HepG2 (cell line): ENCODE data around the gene SHROOM2. TPM values are rescaled to one million over a fixed set of nuclear protein-coding genes. Genes with fewer than 3 reads are reported as not detected.

Source experiments
- ATAC-seq: fragments of 200-7000 bp; cut with Tn5 transposase; 3 replicates; pipeline ENCODE4 v1.9.1; 2020; ENCODE audit warnings: mild to moderate bottlenecking, moderate library complexity
- BruUV-seq: library from RNA; stranded (reverse); fragments of 400-500 nt; replicated peaks from 2 replicates; lab custom pipeline; 2021; lab: Mats Ljungman, UMichigan
- CTCF ChIA-PET: fragments of 300-600 bp; formaldehyde crosslinking; extraction: SDS; loops from one replicate; lab custom pipeline; 2021; ENCODE audit warnings: low total read pairs, inconsistent platforms, low intra/inter-chr PET ratio; lab: Yijun Ruan, JAX
- POLR2A ChIA-PET: fragments of 350-600 bp; sonication (Branson Sonifier 250); formaldehyde crosslinking; loops from one replicate; lab custom pipeline; 2020; ENCODE audit warnings: antibody characterized with exemption, inconsistent platforms; lab: Yijun Ruan, JAX
- DNase-seq: peaks from one replicate; pipeline ENCODE4 v3.0.0-alpha.2; 2015; ENCODE audit warnings: low spot score
- FAIRE-seq: peaks from 3 replicates; lab custom pipeline; 2011; peaks lifted over from hg19 to GRCh38; lab: Jason Lieb, UNC
- H2AFZ ChIP-seq: one replicate; pipeline ENCODE4 v1.6.1; 2011; ENCODE audit warnings: low read length, inconsistent platforms
- H3K27ac ChIP-seq: fragments of 300-600 bp; 3 replicates; pipeline ENCODE4 v1.8.0; 2011; ENCODE audit warnings: mixed run types, mild to moderate bottlenecking, mixed read lengths, low read length, inconsistent platforms; ENCODE audit not compliant: insufficient read depth; ENCODE audit errors: extremely low read length
- H3K27me3 ChIP-seq, 2 experiments: fragments of 200-600 bp in 1 of 2; 2 replicates in 1 of 2; 3 replicates in 1 of 2; pipeline versions ENCODE4 v1.6.0 to v1.8.0; 2011; ENCODE audit warnings: low read length in 2 of 2, mild to moderate bottlenecking in 2 of 2, moderate library complexity in 2 of 2, inconsistent platforms in 1 of 2; ENCODE audit not compliant: insufficient read depth in 2 of 2, control insufficient read depth in 1 of 2
- H3K36me3 ChIP-seq, 2 experiments: fragments of 200-600 bp in 1 of 2; replicated peaks in 1 of 2; 2 replicates in 1 of 2; 3 replicates in 1 of 2; pipeline versions ENCODE4 v1.5.1 to v1.8.0; 2011; ENCODE audit warnings: low read length in 2 of 2, inconsistent platforms in 1 of 2; ENCODE audit not compliant: insufficient read depth in 2 of 2, control insufficient read depth in 1 of 2
- H3K4me1 ChIP-seq: 2 replicates; pipeline ENCODE4 v1.5.1; 2012; ENCODE audit warnings: low read length, inconsistent platforms; ENCODE audit not compliant: insufficient read depth
- H3K4me2 ChIP-seq: 2 replicates; pipeline ENCODE4 v1.6.0; 2011; ENCODE audit warnings: low read depth, low read length, inconsistent platforms
- H3K4me3 ChIP-seq, 3 experiments: fragments of 200-600 bp in 1 of 3; sonication (generic), shearing (Covaris generic) in 1 of 3; replicated peaks in 1 of 3; 2 replicates each; pipeline ENCODE4 v1.5.1; 2011 to 2016; ENCODE audit warnings: low read length in 3 of 3, inconsistent platforms in 2 of 3, low read depth in 2 of 3, mild to moderate bottlenecking in 2 of 3, control low read depth in 1 of 3, mixed read lengths in 1 of 3; ENCODE audit not compliant: insufficient read depth in 1 of 3
- H3K79me2 ChIP-seq: one replicate; pipeline ENCODE4 v1.6.1; 2011; ENCODE audit warnings: low read length, inconsistent platforms; ENCODE audit not compliant: insufficient read depth
- H3K9ac ChIP-seq: 2 replicates; pipeline ENCODE4 v1.6.0; 2011; ENCODE audit warnings: mild to moderate bottlenecking, low read depth, low read length, inconsistent platforms; ENCODE audit not compliant: insufficient read depth
- H3K9me3 ChIP-seq: 2 replicates; pipeline ENCODE4 v1.5.1; 2012; ENCODE audit warnings: mild to moderate bottlenecking, low read length
- H4K20me1 ChIP-seq: 2 replicates; pipeline ENCODE4 v1.6.0; 2011; ENCODE audit warnings: inconsistent platforms, mild to moderate bottlenecking, low read length, moderate library complexity; ENCODE audit not compliant: insufficient read depth
- ELK4 ChIP-seq: sonication (generic); formaldehyde crosslinking; IDR thresholded peaks from 2 replicates; pipeline ENCODE4 v1.9.0; 2021; ENCODE audit warnings: missing genetic modification reagents, borderline replicate concordance
- FOXO4 ChIP-seq: sonication (generic); formaldehyde crosslinking; conservative IDR thresholded peaks from 2 replicates; pipeline ENCODE4 v1.8.1; 2023; ENCODE audit warnings: missing genetic modification reagents
- GABPB1 ChIP-seq: IDR thresholded peaks from 2 replicates; pipeline ENCODE4 v1.6.1; 2016; ENCODE audit warnings: mild to moderate bottlenecking, missing genetic modification reagents, moderate library complexity, missing compliant biosample characterization
- GATAD2A ChIP-seq: IDR thresholded peaks from 2 replicates; pipeline ENCODE4 v1.6.1; 2016
- HOXD1 ChIP-seq: sonication (generic); formaldehyde crosslinking; IDR thresholded peaks from 2 replicates; pipeline ENCODE4 v1.5.0; 2020; ENCODE audit warnings: missing genetic modification reagents
- MIER2 ChIP-seq: IDR thresholded peaks from 2 replicates; pipeline ENCODE4 v1.6.1; 2016; ENCODE audit warnings: missing biosample characterization, missing genetic modification reagents
- MIXL1 ChIP-seq: IDR thresholded peaks from 2 replicates; pipeline ENCODE4 v1.6.1; 2016
- NCOA1 ChIP-seq: sonication (generic); formaldehyde crosslinking; IDR thresholded peaks from 2 replicates; pipeline ENCODE4 v1.9.0; 2021; ENCODE audit warnings: missing genetic modification reagents
- NR3C1 ChIP-seq: sonication (generic); formaldehyde crosslinking; IDR thresholded peaks from 2 replicates; pipeline ENCODE4 v1.4.0; 2020; ENCODE audit warnings: missing genetic modification reagents
- RORA ChIP-seq: sonication (generic); formaldehyde crosslinking; IDR thresholded peaks from 2 replicates; pipeline ENCODE4 v1.5.0; 2020; ENCODE audit warnings: mild to moderate bottlenecking, missing genetic modification reagents, moderate library complexity
- ZBED4 ChIP-seq: sonication (generic); formaldehyde crosslinking; IDR thresholded peaks from 2 replicates; pipeline ENCODE4 v1.4.0; 2020; ENCODE audit warnings: missing genetic modification reagents, borderline replicate concordance
- ZNF256 ChIP-seq: sonication (generic); formaldehyde crosslinking; conservative IDR thresholded peaks from 2 replicates; pipeline ENCODE4 v1.4.0; 2020; ENCODE audit warnings: missing genetic modification reagents
- ZNF441 ChIP-seq: sonication (generic); formaldehyde crosslinking; IDR thresholded peaks from 2 replicates; pipeline ENCODE4 v1.7.0; 2021; ENCODE audit warnings: missing genetic modification reagents, borderline replicate concordance
- ZNF496 ChIP-seq: sonication (generic); formaldehyde crosslinking; IDR thresholded peaks from 2 replicates; pipeline ENCODE4 v1.8.1; 2023; ENCODE audit warnings: mild to moderate bottlenecking, moderate library complexity, missing genetic modification reagents; ENCODE audit not compliant: insufficient replicate concordance
- ZNF674 ChIP-seq: sonication (generic); formaldehyde crosslinking; IDR thresholded peaks from 2 replicates; pipeline ENCODE4 v1.5.0; 2020; ENCODE audit warnings: low read depth, mild to moderate bottlenecking, missing genetic modification reagents
- WGBS: methylation state at CpG from one replicate; pipeline ENCODE4 v1.1.6; 2017; ENCODE audit warnings: low lambda C conversion rate; 5-methylcytosine and 5-hydroxymethylcytosine counted together
- in situ Hi-C: cut with HindIII; loops from 2 replicates; pipeline ENCODE4 v1.10.0; 2017; ENCODE audit warnings: low pct_unique_long_range_greater_than_20kb; ENCODE audit not compliant: extremely low pct_ligation_motif_present
- intact Hi-C: fragments of 100-400 bp; cut with micrococcal nuclease; formaldehyde crosslinking; loops from one replicate; pipeline ENCODE4 v1.10.0; 2022; ENCODE audit not compliant: unreplicated experiment
- polyA plus RNA-seq, 8 experiments: library from polyadenylated mRNA; depleted of rRNA in 3 of 8; stranded (reverse) in 7 of 8; unstranded in 1 of 8; fragments of >200 nt; fragmentation: Illumina TruSeq in 4 of 8; extraction: Trizol in 4 of 8; gene quantifications; 2 replicates each; pipeline versions ENCODE4 v1.2.1 to v1.2.3, GENCODE V29; 2011 to 2016; ENCODE audit warnings: low read depth in 4 of 8, missing spikeins in 1 of 8, mixed read lengths in 1 of 8; ENCODE audit not compliant: insufficient read depth in 1 of 8
- total RNA-seq, 5 experiments: library from RNA; depleted of rRNA; stranded (reverse); fragments of >200 nt; fragmentation: Illumina TruSeq; extraction: Trizol; gene quantifications; 2 replicates each; pipeline ENCODE4 v1.2.3, GENCODE V29; 2016; ENCODE audit warnings: low read depth in 1 of 5
- TF ChIP-seq, protein P1 (sequence below): sonication (generic); formaldehyde crosslinking; IDR thresholded peaks from 2 replicates; pipeline ENCODE4 v1.5.0; 2020; ENCODE audit warnings: mild to moderate bottlenecking, missing genetic modification reagents

SHROOM2 gene
- total and polyA plus RNA-seq, 2 of the 13 experiments (the other 11 are each of a cell fraction or from before 2014, with no cell fraction given), result 0.92 to 1.4 TPM

GRCh38 chrX:9899640-9900111, 113.4 kb downstream of the SHROOM2 start:
- no peaks in the 10 kb centered on the region for H4K20me1 ChIP-seq
- no peaks in the 10 kb centered on the region for H3K9me3 ChIP-seq
- no peaks in the 10 kb centered on the region for H3K79me2 ChIP-seq
- in situ Hi-C loops, result no loop called here
- ATAC-seq (no peak), DNase-seq (no peak), FAIRE-seq (no peak)
- no peak overlapping the region for H3K4me2 ChIP-seq
- H3K4me1 ChIP-seq, result no peaks in the 10 kb centered on the region
- intact Hi-C loops, result no loop called here
- H3K9ac ChIP-seq, result no peak overlapping the region
- H2AFZ ChIP-seq, result no peak overlapping the region
- no peaks in the 10 kb centered on the region; a peak in 1 of 5 replicates for H3K36me3 ChIP-seq
- no TSS peak for BruUV-seq
- no peaks in the 10 kb centered on the region for H3K27me3 ChIP-seq
- POLR2A ChIA-PET, result no interaction called here
- no peak overlapping the region for H3K4me3 ChIP-seq
- CTCF ChIA-PET, result no interaction called here
- H3K27ac ChIP-seq, result no peak overlapping the region
- WGBS, result 90% methylated on average over 4 of the region's 17 CpGs
- no peak for TF ChIP-seq RORA (CRISPR knock-in tag)
- no peak for TF ChIP-seq HOXD1 (CRISPR knock-in tag)
- TF ChIP-seq, protein P1, sequence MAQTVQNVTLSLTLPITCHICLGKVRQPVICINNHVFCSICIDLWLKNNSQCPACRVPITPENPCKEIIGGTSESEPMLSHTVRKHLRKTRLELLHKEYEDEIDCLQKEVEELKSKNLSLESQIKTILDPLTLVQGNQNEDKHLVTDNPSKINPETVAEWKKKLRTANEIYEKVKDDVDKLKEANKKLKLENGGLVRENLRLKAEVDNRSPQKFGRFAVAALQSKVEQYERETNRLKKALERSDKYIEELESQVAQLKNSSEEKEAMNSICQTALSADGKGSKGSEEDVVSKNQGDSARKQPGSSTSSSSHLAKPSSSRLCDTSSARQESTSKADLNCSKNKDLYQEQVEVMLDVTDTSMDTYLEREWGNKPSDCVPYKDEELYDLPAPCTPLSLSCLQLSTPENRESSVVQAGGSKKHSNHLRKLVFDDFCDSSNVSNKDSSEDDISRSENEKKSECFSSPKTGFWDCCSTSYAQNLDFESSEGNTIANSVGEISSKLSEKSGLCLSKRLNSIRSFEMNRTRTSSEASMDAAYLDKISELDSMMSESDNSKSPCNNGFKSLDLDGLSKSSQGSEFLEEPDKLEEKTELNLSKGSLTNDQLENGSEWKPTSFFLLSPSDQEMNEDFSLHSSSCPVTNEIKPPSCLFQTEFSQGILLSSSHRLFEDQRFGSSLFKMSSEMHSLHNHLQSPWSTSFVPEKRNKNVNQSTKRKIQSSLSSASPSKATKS (CRISPR knock-in tag), result no peak
- no peak for TF ChIP-seq GATAD2A (CRISPR knock-in tag)
- TF ChIP-seq ELK4 (CRISPR knock-in tag), result no peak
- TF ChIP-seq NR3C1, result no peak
- TF ChIP-seq FOXO4 (CRISPR knock-in tag), result no peak
- no peak for TF ChIP-seq ZNF674 (CRISPR knock-in tag)
- no peak for TF ChIP-seq MIXL1 (CRISPR knock-in tag)
- TF ChIP-seq ZNF441 (CRISPR knock-in tag), result no peak
- TF ChIP-seq ZNF496 (CRISPR knock-in tag), result no peak
- TF ChIP-seq MIER2, result no peak
- no peak for TF ChIP-seq GABPB1 (CRISPR knock-in tag)
- TF ChIP-seq ZNF256, result no peak
- no peak for TF ChIP-seq ZBED4 (CRISPR knock-in tag)
- TF ChIP-seq NCOA1 (CRISPR knock-in tag), result no peak
